ENCODE measurements around the gene DHX16.
A peak's percentile ranks its signal among the peaks of the same experiment; 100 is the strongest.

Gene DHX16

GRCh38 chr6:30682143-30683117 is 9.6 kb upstream of the DHX16 start:
- no peaks in the 10 kb centered on the region for H3K9me3 ChIP-seq (ENCODE audit: insufficient read depth, low read length)
- H3K27ac ChIP-seq (ENCODE audit: low read depth, low read length): peak overlapping the region; percentile 94
- no peaks in the 10 kb centered on the region for H3K27me3 ChIP-seq (ENCODE audit: low read length)
- H3K79me2 ChIP-seq (ENCODE audit: insufficient read depth, low read length): peaks cover 74% of the 10 kb centered on the region
- H3K36me3 ChIP-seq (ENCODE audit: low read length): peaks cover 4% of the 10 kb centered on the region
- H4K20me1 ChIP-seq (ENCODE audit: low read depth, low read length): no peaks in the 10 kb centered on the region
- TF ChIP-seq EZH2phosphoT487 (conservative IDR thresholded peaks at IDR 0.05; ENCODE audit: low read length): no peak
- TF ChIP-seq, protein P1, sequence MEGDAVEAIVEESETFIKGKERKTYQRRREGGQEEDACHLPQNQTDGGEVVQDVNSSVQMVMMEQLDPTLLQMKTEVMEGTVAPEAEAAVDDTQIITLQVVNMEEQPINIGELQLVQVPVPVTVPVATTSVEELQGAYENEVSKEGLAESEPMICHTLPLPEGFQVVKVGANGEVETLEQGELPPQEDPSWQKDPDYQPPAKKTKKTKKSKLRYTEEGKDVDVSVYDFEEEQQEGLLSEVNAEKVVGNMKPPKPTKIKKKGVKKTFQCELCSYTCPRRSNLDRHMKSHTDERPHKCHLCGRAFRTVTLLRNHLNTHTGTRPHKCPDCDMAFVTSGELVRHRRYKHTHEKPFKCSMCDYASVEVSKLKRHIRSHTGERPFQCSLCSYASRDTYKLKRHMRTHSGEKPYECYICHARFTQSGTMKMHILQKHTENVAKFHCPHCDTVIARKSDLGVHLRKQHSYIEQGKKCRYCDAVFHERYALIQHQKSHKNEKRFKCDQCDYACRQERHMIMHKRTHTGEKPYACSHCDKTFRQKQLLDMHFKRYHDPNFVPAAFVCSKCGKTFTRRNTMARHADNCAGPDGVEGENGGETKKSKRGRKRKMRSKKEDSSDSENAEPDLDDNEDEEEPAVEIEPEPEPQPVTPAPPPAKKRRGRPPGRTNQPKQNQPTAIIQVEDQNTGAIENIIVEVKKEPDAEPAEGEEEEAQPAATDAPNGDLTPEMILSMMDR (IDR thresholded peaks at IDR 0.05; ENCODE audit: insufficient read depth, low read length, poor library complexity, severe bottlenecking): no peak
- peak overlapping the region; percentile 92 for H3K4me2 ChIP-seq (ENCODE audit: low read depth, low read length, poor library complexity, severe bottlenecking)
- H2AFZ ChIP-seq (ENCODE audit: low read depth, low read length, severe bottlenecking): no peak overlapping the region
- H3F3A ChIP-seq (ENCODE audit: insufficient read depth): peaks cover 56% of the 10 kb centered on the region
- peak overlapping the region; percentile 91 for H3K4me3 ChIP-seq (ENCODE audit: insufficient read depth, low read length, poor library complexity, severe bottlenecking)
- H3K9me2 ChIP-seq (replicated peaks; ENCODE audit: insufficient read depth, low read length): no peaks in the 10 kb centered on the region
- peak overlapping the region; percentile 82 for H3K9ac ChIP-seq (ENCODE audit: low read length)

DNA sequence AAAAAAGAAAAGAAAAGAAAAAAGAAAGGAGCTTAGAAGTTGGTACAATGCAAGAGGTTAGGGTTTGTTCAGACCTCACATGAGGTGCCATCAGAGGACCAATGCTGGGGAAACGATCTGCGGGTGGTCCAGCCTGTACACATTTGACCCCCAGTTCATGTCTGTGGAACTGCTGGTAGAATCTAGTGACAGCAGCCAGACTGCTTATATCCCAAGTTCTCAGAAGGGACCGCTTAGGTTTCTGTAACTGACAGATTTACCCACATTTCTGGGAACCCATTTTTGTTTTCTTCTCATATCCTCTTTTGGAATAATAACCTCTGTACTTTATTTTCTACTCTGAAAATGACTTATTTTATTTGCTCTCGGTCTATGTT is 8.9 kb upstream of the DHX16 start:
- Histone ChIP-seq H3K27me3 (ENCODE audit: low read length) (no peaks in the 10 kb centered on the region), H3K4me3 (ENCODE audit: insufficient read depth, low read length, poor library complexity, severe bottlenecking) (peak overlapping the region; percentile 91), H4K20me1 (ENCODE audit: low read depth, low read length) (no peaks in the 10 kb centered on the region), H2AFZ (ENCODE audit: low read depth, low read length, severe bottlenecking) (no peak overlapping the region), H3K9me2 (replicated peaks; ENCODE audit: insufficient read depth, low read length) (no peaks in the 10 kb centered on the region), H3F3A (ENCODE audit: insufficient read depth) (peaks cover 54% of the 10 kb centered on the region), H3K9me3 (ENCODE audit: insufficient read depth, low read length) (no peaks in the 10 kb centered on the region), H3K36me3 (ENCODE audit: low read length) (peaks cover 4% of the 10 kb centered on the region), H3K27ac (ENCODE audit: low read depth, low read length) (peak overlapping the region; percentile 94), H3K79me2 (ENCODE audit: insufficient read depth, low read length) (peaks cover 74% of the 10 kb centered on the region), H3K9ac (ENCODE audit: low read length) (peak overlapping the region; percentile 82), H3K4me2 (ENCODE audit: low read depth, low read length, poor library complexity, severe bottlenecking) (peak overlapping the region; percentile 92)
- TF ChIP-seq EZH2phosphoT487 (conservative IDR thresholded peaks at IDR 0.05; ENCODE audit: low read length): no peak
- TF ChIP-seq, protein P1 (IDR thresholded peaks at IDR 0.05; ENCODE audit: insufficient read depth, low read length, poor library complexity, severe bottlenecking): no peak

- Histone ChIP-seq H3K4me2 (ENCODE audit: low read depth, low read length, poor library complexity, severe bottlenecking) (peak overlapping the region; percentile 92), H2AFZ (ENCODE audit: low read depth, low read length, severe bottlenecking) (no peak overlapping the region), H3K9me2 (replicated peaks; ENCODE audit: insufficient read depth, low read length) (no peaks in the 10 kb centered on the region), H3F3A (ENCODE audit: insufficient read depth) (peaks cover 65% of the 10 kb centered on the region), H3K27me3 (ENCODE audit: low read length) (no peaks in the 10 kb centered on the region), H3K79me2 (ENCODE audit: insufficient read depth, low read length) (peaks cover 60% of the 10 kb centered on the region), H3K9ac (ENCODE audit: low read length) (peak overlapping the region; percentile 59), H4K20me1 (ENCODE audit: low read depth, low read length) (no peaks in the 10 kb centered on the region), H3K4me3 (ENCODE audit: insufficient read depth, low read length, poor library complexity, severe bottlenecking) (peak overlapping the region; percentile 40), H3K9me3 (ENCODE audit: insufficient read depth, low read length) (no peaks in the 10 kb centered on the region), H3K36me3 (ENCODE audit: low read length) (peaks cover 11% of the 10 kb centered on the region), H3K27ac (ENCODE audit: low read depth, low read length) (peak overlapping the region; percentile 82)
- TF ChIP-seq, protein P1 (IDR thresholded peaks at IDR 0.05; ENCODE audit: insufficient read depth, low read length, poor library complexity, severe bottlenecking): no peak
- TF ChIP-seq EZH2phosphoT487 (conservative IDR thresholded peaks at IDR 0.05; ENCODE audit: low read length): no peak
Observed at GRCh38 chr6:30679765-30680535, 7.1 kb upstream of the DHX16 start.
